HG03196 (cell line): ENCODE measurements around the gene IL17C.
"Not testable (repeated sequence)": the region's sequence is repeated elsewhere in the genome, so short reads cannot be mapped to it uniquely, and the experiment has no call there.

Experiments used
- ATAC-seq: cut with Tn5 transposase; IDR thresholded peaks from one replicate; pipeline ENCODE4 v1.9.1; 2021; ENCODE audit not compliant: unreplicated experiment

Gene IL17C

DNA sequence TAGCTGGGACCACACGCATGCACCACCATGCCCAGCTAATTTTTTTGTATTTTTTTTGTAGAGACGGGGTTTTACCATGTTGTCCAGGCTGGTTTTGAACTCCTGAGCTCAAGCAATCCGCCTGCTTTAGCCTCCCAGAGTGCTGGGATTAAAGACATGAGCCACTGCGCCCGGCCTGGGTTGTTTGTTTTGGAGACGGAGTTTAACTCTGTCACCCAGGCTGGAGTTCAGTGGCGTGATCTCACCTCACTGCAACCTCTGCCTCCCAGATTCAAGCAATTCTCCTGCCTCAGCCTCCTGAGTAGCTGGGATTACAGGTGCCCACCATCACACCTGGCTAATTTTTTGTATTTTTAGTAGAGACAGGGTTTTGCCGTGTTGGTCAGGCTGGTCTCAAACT is 28.9 kb upstream of the IL17C start:
- not testable (repeated sequence) for ATAC-seq

DNA sequence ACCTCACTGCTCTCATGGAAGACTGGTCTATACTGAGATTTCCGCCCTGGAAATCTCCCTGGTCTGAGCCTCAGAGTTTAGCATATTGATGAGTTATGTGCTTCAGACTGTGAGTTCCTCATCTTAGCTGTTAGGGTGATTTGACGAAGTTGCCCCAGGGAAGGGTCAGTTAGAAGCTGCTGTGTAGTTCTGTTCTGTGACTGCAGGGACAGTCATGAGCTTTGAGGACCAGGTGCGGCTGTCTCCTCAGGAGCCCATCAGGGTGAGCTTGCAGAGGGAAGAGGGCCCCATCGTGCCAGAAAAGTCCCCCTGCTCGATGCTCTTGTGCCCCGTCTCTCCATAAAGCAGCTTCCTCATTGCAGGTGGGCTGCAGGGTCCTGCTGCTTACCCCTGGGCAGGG is 28.3 kb upstream of the IL17C start:
- no peak for ATAC-seq

DNA sequence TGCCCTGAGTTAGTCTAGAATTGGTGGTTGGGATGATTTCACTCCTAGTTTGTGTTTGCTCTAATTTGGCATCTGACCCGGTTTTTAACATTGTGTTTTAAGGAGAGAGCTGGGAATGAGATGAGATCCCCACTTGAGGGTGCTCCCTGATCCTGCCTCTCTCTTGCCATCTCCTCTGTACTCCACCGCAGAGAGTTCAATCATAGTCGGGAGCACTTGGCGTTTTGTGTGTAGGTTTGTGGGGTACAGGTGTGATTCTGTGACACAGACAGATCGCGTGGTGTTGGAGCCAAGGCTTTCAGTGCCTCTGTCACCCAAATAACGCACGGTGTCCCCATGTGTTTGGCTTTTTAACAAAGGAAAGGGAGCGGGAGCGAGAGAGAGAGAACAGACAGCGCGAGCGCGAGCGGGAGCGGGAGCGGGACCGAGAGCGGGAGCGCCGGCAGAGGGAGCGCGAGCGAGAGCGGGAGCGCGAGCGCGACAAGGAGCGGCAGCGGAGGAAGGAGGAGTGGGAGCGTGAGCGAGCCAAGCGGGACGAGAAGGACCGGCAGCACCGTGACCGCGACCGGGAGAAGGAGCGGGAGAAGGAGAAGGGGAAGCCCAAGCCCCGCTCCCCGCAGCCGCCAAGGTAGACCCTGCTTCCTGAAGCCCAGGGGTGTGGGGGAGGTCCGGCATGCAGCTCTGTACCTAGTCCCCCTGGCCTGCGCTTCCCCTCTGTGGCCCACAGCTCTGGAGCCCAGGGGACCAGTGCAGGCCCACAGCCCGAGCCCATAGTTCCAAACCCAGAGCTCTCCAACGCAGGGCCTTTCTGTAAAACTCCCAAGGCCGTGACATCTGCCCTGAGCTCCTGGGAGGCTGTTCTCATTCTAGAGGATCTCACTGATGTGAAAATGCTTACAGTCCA is 27.2 kb upstream of the IL17C start:
- no peak for ATAC-seq

DNA sequence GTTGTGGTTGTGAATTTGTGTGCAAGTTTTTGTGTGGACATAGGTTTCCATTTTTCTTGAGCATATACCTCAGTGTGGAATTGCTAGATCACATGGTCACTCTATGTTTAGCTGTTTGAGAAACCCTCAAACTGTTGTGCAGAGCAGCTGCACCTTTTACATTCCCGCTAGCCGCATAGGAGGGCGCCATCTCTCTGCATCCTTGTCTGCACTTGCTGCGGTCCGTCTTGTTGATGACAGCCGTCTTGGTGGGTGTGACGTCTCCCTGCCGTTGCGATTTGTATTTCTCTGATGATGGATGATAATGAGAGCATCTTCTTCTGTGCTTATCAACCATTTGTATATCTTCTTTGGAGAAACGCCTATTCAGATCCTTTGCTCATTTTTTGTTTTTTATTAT is 25.1 kb upstream of the IL17C start:
- ATAC-seq = no peak

DNA sequence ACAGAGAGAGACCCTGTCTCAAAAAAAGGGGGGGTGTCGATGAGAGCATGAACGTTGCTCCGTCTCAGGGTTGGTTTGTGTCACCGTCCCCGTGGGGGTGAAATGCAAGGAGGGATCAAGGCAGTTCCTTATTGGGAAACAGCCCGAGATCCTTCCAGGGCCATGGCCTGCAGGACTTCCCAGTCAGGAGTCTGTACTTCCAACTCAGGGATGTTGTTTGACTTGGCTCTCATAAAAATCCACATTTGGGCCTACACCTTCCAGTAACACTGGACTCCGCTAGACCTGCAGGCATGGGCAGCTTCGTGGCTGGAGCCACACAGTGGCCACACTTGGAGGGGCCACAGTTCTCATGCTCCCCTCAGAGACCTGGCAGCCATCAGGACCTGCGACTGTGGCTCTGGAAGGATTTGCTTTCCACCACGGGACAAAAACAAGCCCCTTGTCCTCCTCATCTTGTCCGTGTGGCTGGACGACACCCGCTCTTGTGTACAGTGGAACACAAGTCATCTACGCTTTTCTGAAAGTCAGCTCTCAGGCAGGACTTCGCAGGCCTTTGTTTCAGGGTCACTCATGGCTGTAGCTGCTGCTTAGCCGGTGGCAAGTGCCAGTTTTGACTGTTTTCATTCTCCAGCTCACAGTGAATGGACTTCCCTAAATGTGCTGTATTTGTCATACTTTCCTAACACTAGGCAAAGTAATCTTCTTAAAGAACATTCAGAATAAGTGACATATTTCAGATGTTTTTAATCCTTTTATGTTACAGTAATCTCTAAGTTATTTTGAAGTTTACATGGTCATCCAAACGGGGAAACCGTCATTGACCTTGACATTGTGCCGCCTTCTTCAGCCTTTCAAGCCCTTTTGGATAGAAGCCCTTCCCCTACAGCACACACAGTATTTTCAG is 24.2 kb upstream of the IL17C start:
- ATAC-seq = no peak

DNA sequence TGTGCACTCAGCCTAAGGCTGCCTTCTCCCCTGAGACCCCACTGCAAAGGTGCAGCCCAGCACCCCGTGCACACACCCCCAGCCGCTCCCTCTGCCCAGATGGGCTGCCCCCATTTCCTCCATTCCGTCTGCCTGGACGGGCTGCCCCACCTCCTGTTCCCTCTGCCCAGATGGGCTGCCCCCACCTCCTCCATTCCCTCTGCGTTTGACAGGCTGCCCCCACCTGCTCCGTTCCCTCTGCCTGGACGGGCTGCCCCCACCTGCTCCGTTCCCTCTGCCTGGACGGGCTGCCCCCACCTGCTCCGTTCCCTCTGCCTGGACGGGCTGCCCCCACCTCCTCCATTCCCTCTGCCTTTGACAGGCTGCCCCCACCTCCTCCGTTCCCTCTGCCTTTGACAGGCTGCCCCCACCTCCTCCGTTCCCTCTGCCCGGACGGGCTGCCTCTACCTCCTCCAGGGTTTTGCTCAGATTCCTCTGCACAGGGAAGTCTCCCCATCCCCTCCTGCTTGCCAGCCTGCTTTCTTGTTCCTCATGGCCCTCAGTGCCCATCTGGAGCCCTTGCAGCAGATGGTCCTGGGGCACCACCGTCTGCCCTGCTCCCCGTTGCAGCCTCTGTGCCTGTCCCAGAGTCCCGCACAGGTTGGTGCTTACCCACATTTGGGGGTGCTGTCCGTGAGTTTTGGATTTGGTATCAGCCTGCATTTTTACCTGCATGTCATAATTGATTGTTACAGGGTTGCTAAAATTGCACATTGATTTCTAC is 23.4 kb upstream of the IL17C start:
- ATAC-seq = no peak

DNA sequence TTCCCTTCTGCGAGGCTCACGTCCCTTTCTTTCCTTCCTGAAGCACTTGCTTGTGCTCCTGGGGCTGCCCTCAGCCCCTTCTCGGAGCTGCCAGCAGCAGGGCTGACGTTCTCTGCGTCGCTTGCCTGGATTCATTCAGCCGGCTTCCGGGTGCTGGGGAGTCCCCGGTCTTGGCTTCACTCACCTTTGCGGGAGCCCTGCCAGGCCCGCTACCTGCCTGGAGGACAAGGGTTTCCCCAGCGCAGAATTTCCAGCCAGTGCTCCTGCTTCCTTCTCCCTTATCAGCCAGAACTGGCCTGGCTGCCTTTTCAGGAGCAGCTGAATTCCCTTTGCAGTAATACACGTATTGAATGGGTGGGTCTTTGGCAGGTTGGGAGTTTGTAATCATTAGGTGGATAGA is 22.1 kb upstream of the IL17C start:
- no peak for ATAC-seq

DNA sequence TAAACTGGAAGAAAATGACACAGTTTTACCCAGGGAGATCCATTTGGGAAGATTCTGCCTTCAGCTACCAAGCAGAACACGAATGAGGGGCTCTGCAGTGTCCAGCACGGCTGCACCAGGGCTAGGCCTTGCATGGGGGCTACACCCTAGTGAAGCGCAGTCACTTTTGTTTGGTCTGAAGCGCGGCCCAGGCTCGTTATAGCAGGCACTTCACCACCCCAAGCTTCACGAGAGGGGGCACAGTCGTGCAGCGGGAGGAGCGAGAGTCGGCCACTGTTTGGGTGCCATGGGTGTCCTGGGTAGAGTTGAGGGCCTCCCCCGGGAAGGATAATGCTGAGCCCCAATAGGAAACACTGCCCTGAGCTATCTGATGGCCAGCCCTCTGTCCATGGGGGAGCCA is 21.6 kb upstream of the IL17C start:
- ATAC-seq = no peak

DNA sequence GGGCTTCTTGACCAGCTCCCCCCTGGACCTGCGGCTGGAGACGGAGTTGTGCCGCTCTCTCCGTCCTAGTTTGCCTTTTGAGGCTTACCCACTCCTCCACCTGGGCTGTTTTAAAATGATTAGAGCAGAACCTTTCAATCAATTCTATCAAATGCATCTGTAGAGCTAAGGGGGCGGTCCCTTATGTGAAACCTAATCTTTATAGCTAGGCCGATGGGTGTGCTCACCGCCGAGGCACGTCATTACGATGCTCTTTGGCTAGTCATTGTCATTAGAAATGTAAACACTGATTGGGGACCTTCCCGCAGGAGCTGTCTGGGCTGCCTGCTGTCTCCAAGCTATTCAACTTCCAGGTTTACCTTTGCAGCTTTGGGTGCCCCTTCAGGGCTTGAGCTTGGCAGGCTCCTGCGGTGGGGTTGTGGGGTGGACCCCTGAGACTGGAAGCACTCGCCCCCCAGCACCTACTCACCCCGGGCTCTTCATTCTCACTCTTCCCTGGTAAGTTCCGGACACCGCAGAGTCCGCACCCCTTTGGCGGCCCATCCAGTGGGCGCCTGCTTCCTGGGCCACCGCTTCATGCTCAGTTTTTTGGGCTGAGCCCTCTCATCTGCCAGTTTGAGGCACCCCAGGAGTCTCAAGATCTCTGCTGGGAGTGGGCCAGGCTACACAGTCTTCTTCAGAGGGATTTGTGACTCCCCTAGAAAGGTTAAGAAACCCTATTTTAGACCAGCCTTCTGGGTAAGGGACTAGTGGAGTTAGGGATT is 20.9 kb upstream of the IL17C start:
- ATAC-seq = no peak

DNA sequence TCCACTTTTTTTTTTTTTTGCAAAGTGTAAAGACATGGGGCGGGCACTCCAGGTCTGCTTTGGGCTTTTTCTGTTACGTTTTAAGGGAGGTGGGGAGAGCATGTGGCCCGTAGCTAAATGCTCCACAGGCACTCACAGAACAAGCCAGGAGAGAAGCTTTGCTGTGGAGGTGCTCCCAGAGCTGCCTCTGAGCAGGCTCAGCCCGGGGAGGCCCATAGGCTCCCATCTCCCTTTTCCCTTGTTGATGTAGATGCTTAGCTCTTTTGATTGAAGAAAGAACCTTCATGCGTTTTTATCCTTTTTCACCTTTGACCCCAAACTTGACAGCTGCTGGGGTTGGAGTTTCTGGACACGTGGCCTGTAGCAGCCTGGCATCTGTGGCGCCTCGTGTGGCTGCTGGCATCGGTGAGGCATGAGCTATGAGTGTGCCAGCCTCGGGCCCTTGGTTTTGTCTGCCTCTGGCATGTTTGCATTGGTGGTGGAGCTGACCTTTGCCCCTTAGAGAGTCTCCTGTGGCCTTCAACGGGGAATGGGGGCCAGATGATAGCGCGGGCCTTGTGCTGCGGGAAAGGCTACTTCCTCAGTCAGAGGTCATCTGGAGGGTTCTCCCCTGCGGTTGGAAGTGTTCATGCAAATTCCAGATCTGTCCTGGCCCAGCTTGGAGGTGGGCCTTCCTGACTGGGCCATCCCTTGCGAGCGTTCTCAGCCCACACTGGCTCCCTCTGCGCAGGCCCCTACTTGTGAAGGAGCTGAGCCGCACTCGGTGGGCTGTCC is 20.0 kb upstream of the IL17C start:
- no peak for ATAC-seq

DNA sequence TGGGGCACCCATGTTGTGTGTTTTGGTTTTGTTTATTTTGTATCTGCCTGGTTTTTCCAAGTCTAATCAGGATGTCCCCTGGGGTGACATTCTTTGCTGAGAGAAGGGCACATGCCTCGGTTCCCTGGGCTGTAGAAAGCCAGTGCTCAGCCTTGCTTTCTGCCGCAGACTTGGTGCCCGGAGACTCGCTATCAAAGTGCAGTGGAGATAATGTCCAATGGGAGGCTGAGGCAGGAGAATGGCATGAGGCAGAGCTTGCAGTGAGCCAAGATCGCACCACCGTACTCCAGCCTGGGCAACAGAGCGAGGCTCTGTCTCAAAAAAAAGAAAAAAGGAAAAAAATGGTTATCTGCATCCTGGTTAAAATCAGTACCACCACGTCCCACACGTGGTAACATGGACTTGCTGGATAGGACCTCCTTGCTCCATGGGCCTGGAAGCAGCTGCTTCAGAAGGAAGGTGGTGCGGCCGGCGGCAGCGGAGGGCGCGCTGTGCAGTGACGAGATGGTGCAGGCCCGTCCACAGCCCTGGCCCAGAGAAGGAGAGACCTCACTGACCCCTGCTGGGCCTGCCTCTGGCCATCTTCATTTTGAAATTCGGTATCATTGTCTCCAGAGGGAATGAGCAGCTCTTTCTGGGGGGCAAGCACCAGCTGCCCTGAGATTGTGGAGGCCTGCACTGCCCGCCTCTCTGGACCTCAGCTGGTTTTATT is 19.3 kb upstream of the IL17C start:
- ATAC-seq = no peak

DNA sequence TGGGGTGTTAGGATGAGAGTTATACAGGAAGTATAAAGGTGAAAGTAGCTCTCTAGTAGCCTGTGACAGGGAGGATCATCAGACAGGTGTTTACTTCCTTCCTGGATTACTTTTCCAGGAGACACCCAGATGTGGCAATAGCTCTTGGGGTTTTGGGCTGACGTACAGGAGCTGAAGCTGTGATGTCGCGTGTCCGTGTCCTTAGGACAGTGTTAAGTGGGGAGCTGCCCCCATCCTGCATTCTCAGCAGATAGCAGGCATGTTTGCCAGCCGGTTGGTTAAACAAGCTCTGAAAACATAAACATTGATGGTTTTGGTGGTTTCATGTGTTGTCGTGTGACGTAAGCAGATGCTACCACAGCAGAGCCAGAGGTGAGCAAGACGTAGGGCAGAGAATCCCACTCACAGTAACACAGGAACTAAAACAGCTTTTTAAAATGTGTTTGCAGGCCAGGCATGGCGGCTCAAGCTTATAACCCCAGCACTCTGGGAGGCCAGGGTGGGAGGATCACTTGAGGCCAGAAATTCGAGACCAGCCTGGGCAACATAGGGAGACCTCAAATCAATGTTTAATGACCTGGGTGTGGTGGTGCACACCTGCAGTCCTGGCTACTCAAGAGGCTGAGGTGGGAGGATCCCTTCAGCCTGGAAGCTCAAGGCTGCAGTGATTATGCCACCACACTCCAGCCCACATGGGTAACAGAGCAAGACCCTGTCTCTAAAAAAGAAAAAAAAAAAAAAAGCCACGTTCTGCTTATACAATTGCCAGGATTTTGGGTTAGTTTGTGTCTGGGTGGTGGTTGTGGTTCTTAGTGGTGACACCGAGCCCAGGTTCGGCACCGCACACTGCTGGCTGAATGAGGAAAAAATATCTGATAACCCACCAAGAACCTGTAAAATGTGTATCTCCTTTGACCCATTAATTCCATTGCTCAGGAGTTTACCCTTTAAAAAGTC is 18.2 kb upstream of the IL17C start:
- no peak for ATAC-seq

DNA sequence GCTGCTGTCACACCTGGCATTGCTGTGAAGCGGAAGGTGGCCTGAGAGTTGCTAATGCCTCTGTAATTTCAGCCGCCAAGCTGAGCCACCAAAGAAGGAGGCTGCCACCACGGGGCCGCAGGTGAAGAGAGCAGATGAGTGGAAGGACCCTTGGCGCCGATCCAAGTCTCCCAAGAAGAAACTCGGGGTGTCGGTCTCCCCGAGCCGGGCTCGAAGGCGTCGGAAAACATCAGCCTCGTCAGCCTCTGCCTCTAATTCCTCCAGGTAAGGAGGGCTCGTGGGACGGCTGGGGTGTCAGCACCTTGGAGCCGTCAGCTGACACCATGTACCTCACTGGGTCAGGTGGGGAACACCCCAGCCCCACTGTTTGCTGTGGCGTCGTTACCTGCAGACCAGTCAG is 16.2 kb upstream of the IL17C start:
- ATAC-seq = no peak

DNA sequence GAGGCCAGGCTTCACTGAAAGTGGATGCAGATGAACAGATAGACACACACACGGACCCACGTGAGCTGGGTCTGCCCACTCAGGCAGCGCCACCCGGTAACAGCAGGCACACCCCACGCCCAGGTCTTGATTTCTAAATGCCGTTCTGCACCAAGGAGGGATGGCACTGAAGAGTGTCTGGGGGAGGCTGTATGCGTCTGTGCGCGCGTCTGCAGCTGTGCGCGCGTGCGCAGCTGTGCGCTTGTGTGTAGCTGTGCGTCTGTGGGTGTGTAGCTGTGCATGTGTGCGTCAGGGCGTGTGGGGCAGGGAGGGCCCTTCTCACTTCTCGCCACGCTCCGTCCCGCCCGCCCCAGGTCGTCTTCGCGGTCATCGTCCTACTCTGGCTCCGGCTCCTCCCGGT is 15.5 kb upstream of the IL17C start:
- ATAC-seq = no peak

DNA sequence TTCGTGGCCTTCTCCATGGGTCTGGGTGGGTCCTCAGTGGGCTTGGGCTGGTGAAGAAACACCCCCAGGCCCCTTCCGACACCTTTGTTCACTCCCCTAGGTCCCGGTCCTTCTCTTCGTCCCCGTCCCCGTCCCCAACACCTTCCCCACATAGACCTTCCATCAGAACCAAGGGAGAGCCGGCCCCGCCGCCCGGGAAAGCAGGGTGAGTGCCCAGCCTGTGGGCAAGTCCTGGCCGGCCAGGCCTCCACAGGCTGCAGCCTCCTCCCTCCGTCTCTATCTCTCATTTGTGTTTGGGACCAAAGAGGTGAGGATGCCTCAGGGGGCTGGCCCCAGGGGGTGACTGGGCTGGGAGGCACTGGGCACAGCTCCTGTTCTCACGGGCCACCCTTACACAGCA is 14.5 kb upstream of the IL17C start:
- no peak for ATAC-seq

DNA sequence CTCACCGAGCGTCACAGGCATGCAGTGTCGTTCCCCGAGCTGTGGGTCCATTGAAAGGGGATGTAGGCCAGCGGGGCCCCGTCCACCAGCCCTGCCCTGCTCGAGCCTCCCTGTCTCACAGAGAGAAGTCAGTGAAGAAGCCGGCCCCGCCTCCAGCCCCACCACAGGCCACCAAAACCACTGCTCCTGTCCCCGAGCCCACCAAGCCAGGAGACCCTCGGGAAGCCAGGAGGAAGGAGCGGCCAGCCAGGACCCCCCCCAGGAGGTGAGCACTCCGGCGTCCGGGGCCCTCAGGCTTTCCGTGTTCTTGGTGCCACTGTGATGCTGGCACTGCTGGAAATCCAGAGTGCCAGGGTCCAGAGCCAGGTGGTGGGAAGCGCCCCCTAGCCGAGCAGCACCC is 13.9 kb upstream of the IL17C start:
- ATAC-seq = no peak

DNA sequence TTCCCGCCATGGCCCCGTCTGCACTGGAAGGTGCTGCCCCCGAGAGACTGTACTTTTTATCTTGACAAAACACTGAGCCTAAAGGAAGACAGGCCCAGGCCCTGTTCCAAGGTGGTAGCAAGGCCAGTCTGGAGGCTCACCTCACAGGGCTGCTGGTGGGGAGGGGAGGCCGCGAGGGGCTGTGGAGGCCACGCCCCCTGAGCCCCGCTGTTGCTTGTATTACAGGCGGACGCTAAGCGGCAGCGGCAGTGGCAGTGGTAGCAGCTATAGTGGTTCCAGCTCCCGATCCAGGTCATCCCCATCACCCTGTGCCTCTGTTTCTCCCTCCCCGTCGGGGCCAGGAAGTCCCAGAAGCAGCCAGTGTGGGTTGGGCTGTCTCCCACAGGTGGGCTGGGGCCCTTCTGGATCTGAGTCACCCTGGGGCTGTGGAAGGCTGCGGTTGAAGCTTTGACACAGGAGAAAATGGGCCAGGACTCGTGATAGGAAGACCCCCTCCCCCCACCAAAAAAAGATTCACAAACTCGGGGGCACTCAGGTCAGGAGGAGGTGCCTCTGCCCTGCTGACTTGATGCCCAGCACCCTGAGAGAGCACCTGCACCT is 13.3 kb upstream of the IL17C start:
- no peak for ATAC-seq

DNA sequence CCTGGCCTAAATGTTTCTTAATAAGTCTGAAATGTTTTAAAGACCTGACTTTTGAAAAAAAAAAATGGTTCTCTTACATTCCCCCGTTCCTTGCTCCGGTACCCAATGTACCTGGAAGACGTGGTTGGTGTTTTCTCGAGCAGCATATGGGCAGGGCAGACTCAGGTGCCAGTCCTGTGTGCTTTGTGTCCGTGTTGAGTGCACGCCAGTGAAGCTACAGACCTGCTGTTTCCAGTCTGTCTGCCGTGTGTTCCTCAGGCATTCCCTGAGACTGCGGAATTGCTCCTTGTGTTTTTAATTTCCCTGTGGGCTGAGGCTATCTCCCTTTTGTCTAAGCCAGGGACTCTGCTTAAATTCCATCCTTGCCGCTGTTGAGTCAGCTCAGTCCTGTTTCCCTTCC is 11.7 kb upstream of the IL17C start:
- no peak for ATAC-seq
